CD8-positive, alpha-beta memory T cell (primary cell): Measurements from ENCODE around the gene SPDYE4. TPM values are rescaled to one million over a fixed set of nuclear protein-coding genes. Genes with fewer than 3 reads are reported as not detected.
A peak's percentile ranks its signal among the peaks of the same experiment; 100 is the strongest.

Experiments used
- CTCF ChIA-PET: fragments of 350-600 bp; sonication (Branson Sonifier 250); formaldehyde crosslinking; loops from one replicate; lab custom pipeline; 2021; ENCODE audit warnings: antibody characterized with exemption; lab: Charles Lee
- POLR2A ChIA-PET: fragments of 350-600 bp; sonication (Branson Sonifier 250); formaldehyde crosslinking; loops from one replicate; lab custom pipeline; 2021; ENCODE audit warnings: antibody characterized with exemption; lab: Charles Lee
- DNase-seq, 5 donors: peaks; one replicate each; pipeline versions ENCODE4 v3.0.0 to v3.0.0-alpha.2; 2020 to 2022; ENCODE audit warnings: mixed read lengths in 1 of 5
- H3K27ac ChIP-seq: one replicate; pipeline ENCODE4 v1.7.0; 2013; ENCODE audit warnings: low read depth, mild to moderate bottlenecking, low read length, moderate library complexity
- H3K27me3 ChIP-seq: 2 replicates; pipeline ENCODE4 v1.7.0; 2013; ENCODE audit warnings: low read length, mild to moderate bottlenecking; ENCODE audit not compliant: insufficient read depth, poor library complexity, severe bottlenecking
- H3K36me3 ChIP-seq: 2 replicates; pipeline ENCODE4 v1.7.0; 2013; ENCODE audit warnings: mild to moderate bottlenecking, low read length, moderate library complexity; ENCODE audit not compliant: insufficient read depth
- H3K4me1 ChIP-seq: 2 replicates; pipeline ENCODE4 v1.7.0; 2013; ENCODE audit warnings: mild to moderate bottlenecking, low read length, moderate library complexity; ENCODE audit not compliant: insufficient read depth
- H3K4me3 ChIP-seq: 2 replicates; pipeline ENCODE4 v1.7.0; 2013; ENCODE audit warnings: mild to moderate bottlenecking, low read length
- H3K9me3 ChIP-seq: 2 replicates; pipeline ENCODE4 v1.7.0; 2013; ENCODE audit warnings: mild to moderate bottlenecking, low read length
- H3K27ac Mint-ChIP-seq, 8 donors: one replicate each; pipeline ENCODE4 v1.8.0; 2020 to 2021; ENCODE audit warnings: mixed read lengths in 8 of 8, mild to moderate bottlenecking in 6 of 8, inconsistent platforms in 3 of 8, moderate library complexity in 3 of 8
- H3K27me3 Mint-ChIP-seq, 2 donors: one replicate each; pipeline ENCODE4 v1.8.0; 2020 to 2021; ENCODE audit warnings: mixed read lengths in 2 of 2, mild to moderate bottlenecking in 1 of 2, moderate library complexity in 1 of 2
- H3K36me3 Mint-ChIP-seq, 3 donors: one replicate each; pipeline ENCODE4 v1.8.0; 2020 to 2021; ENCODE audit warnings: mixed read lengths in 3 of 3, inconsistent platforms in 1 of 3, mild to moderate bottlenecking in 1 of 3
- H3K4me1 Mint-ChIP-seq, 3 donors: one replicate each; pipeline ENCODE4 v1.8.0; 2020 to 2021; ENCODE audit warnings: mixed read lengths in 3 of 3, inconsistent platforms in 1 of 3, mild to moderate bottlenecking in 1 of 3
- H3K4me3 Mint-ChIP-seq, 7 donors: one replicate each; pipeline ENCODE4 v1.8.0; 2020 to 2021; ENCODE audit warnings: mixed read lengths in 7 of 7, mild to moderate bottlenecking in 6 of 7, moderate library complexity in 4 of 7, inconsistent platforms in 2 of 7
- H3K9me3 Mint-ChIP-seq, 5 donors: one replicate each; pipeline ENCODE4 v1.8.0; 2020 to 2022; ENCODE audit warnings: mixed read lengths in 5 of 5, mild to moderate bottlenecking in 3 of 5, moderate library complexity in 2 of 5, inconsistent platforms in 1 of 5
- polyA plus RNA-seq: library from polyadenylated mRNA; unstranded; fragments of 300-500 nt; fragmentation: Illumina TruSeq; gene quantifications from one replicate; pipeline ENCODE4 v1.2.3, GENCODE V29; 2021
- total RNA-seq, 2 experiments: library from RNA; stranded (reverse); gene quantifications; one replicate each; pipeline ENCODE4 v1.2.3, GENCODE V29; 2021

SPDYE4 gene
- total and polyA plus RNA-seq, 3 experiments from 2014 or later, result not detected

- Mint-ChIP-seq H3K36me3 (peaks cover 0 to 6% (median 4%) of the 10 kb centered on the region in 3 donors), H3K4me1 (no peaks in the 10 kb centered on the region), H3K9me3 (peaks cover 2 to 9% (median 8%) of the 10 kb centered on the region in 5 donors), H3K4me3 (no peak overlapping the region), H3K27me3 (peaks cover 2 to 9% of the 10 kb centered on the region in 2 donors), H3K27ac (no peak overlapping the region)
- CTCF ChIA-PET, result no interaction called here
- no peak for DNase-seq
- no peaks in the 10 kb centered on the region for H3K4me1 ChIP-seq
- H3K36me3 ChIP-seq, result no peaks in the 10 kb centered on the region
- no peaks in the 10 kb centered on the region for H3K27me3 ChIP-seq
- H3K9me3 ChIP-seq, result no peaks in the 10 kb centered on the region
- POLR2A ChIA-PET, result no interaction called here
- no peak overlapping the region for H3K4me3 ChIP-seq
- H3K27ac ChIP-seq, result no peak overlapping the region
These were observed 33.5 kb upstream of the SPDYE4 start for GRCh38 chr17:8791910-8792270.

- H3K4me1 Mint-ChIP-seq, result no peaks in the 10 kb centered on the region
These were observed 33.0 kb upstream of the SPDYE4 start for GRCh38 chr17:8791248-8791909.

GRCh38 chr17:8789743-8790142, 31.4 kb upstream of the SPDYE4 start:
- no peak overlapping the region for H3K4me3 ChIP-seq
- CTCF ChIA-PET, result no interaction called here
- H3K4me1 ChIP-seq, result no peaks in the 10 kb centered on the region
- H3K27ac Mint-ChIP-seq, result no peak overlapping the region
- peaks cover 2 to 9% (median 8%) of the 10 kb centered on the region in 5 donors for H3K9me3 Mint-ChIP-seq
- peaks cover 0 to 6% (median 4%) of the 10 kb centered on the region in 3 donors for H3K36me3 Mint-ChIP-seq
- DNase-seq, result no peak
- no peaks in the 10 kb centered on the region for H3K9me3 ChIP-seq
- no peaks in the 10 kb centered on the region for H3K36me3 ChIP-seq
- no peak overlapping the region for H3K27ac ChIP-seq
- POLR2A ChIA-PET, result no interaction called here
- H3K27me3 Mint-ChIP-seq, result peaks cover 2 to 5% of the 10 kb centered on the region in 2 donors
- peaks cover 0 to 2% (median 0%) of the 10 kb centered on the region in 3 donors for H3K4me1 Mint-ChIP-seq
- H3K4me3 Mint-ChIP-seq, result no peak overlapping the region
- no peaks in the 10 kb centered on the region for H3K27me3 ChIP-seq

More at GRCh38 chr17:8791248-8791909, 33.0 kb upstream of the SPDYE4 start:
- no peaks in the 10 kb centered on the region for H3K9me3 ChIP-seq
- Mint-ChIP-seq H3K9me3 (peaks cover 2 to 9% (median 8%) of the 10 kb centered on the region in 5 donors), H3K27ac (no peak overlapping the region), H3K4me3 (peak overlapping the region in 1 of 7 donors; percentile 13), H3K27me3 (peaks cover 2 to 9% of the 10 kb centered on the region in 2 donors), H3K36me3 (peaks cover 0 to 6% (median 4%) of the 10 kb centered on the region in 3 donors)
- DNase-seq, result no peak
- no peak overlapping the region for H3K4me3 ChIP-seq
- H3K4me1 ChIP-seq, result no peaks in the 10 kb centered on the region
- no peak overlapping the region for H3K27ac ChIP-seq
- H3K27me3 ChIP-seq, result no peaks in the 10 kb centered on the region
- no peaks in the 10 kb centered on the region for H3K36me3 ChIP-seq
- ChIA-PET CTCF (no interaction called here), POLR2A (no interaction called here)

- H3K4me3 Mint-ChIP-seq, result no peak overlapping the region
- Histone ChIP-seq H3K4me1 (no peaks in the 10 kb centered on the region), H3K4me3 (no peak overlapping the region), H3K27me3 (no peaks in the 10 kb centered on the region), H3K36me3 (no peaks in the 10 kb centered on the region), H3K9me3 (no peaks in the 10 kb centered on the region), H3K27ac (no peak overlapping the region)
- H3K4me1 Mint-ChIP-seq, result peaks cover 0 to 2% (median 0%) of the 10 kb centered on the region in 3 donors
- H3K9me3 Mint-ChIP-seq, result peaks cover 2 to 9% (median 8%) of the 10 kb centered on the region in 5 donors
- ChIA-PET CTCF (no interaction called here), POLR2A (no interaction called here)
- no peak for DNase-seq
- H3K27me3 Mint-ChIP-seq, result peaks cover 2 to 5% of the 10 kb centered on the region in 2 donors
- peaks cover 0 to 6% (median 4%) of the 10 kb centered on the region in 3 donors for H3K36me3 Mint-ChIP-seq
- H3K27ac Mint-ChIP-seq, result no peak overlapping the region
These were observed 30.7 kb upstream of the SPDYE4 start for GRCh38 chr17:8788998-8789397.

- no peaks in the 10 kb centered on the region for H3K4me1 ChIP-seq
- Mint-ChIP-seq H3K4me3 (no peak overlapping the region), H3K9me3 (no peaks in the 10 kb centered on the region), H3K27me3 (peaks cover 0 to 2% of the 10 kb centered on the region in 2 donors), H3K27ac (no peak overlapping the region), H3K4me1 (peaks cover 0 to 2% (median 0%) of the 10 kb centered on the region in 3 donors), H3K36me3 (no peaks in the 10 kb centered on the region)
- no peaks in the 10 kb centered on the region for H3K27me3 ChIP-seq
- H3K27ac ChIP-seq, result no peak overlapping the region
- H3K36me3 ChIP-seq, result no peaks in the 10 kb centered on the region
- DNase-seq, result peak; percentile 19 to 59 (median 46)
- no peak overlapping the region for H3K4me3 ChIP-seq
- ChIA-PET CTCF (interaction anchor here (0.9 to 2.8 kb wide), 13 partner anchors 9 to 402 kb away, joined by 3 to 15 read pairs (median 4); partner anchors contain the start of gene MFSD6L), POLR2A (no interaction called here)
- H3K9me3 ChIP-seq, result no peaks in the 10 kb centered on the region
These were observed 27.4 kb upstream of the SPDYE4 start for GRCh38 chr17:8785547-8786413.

- ChIA-PET POLR2A (no interaction called here), CTCF (interaction anchor here (1.0 to 1.5 kb wide), 2 partner anchors 11 to 216 kb away, joined by 4 read pairs; no protein-coding TSS in a partner anchor)
- H3K27ac Mint-ChIP-seq, result no peak overlapping the region
- H3K4me3 Mint-ChIP-seq, result no peak overlapping the region
- Histone ChIP-seq H3K4me1 (no peaks in the 10 kb centered on the region), H3K27ac (no peak overlapping the region), H3K36me3 (no peaks in the 10 kb centered on the region), H3K9me3 (no peaks in the 10 kb centered on the region), H3K27me3 (no peaks in the 10 kb centered on the region), H3K4me3 (no peak overlapping the region)
- DNase-seq, result no peak
- H3K4me1 Mint-ChIP-seq, result peaks cover 0 to 2% (median 0%) of the 10 kb centered on the region in 3 donors
- peaks cover 3% of the 10 kb centered on the region in 2 donors for H3K27me3 Mint-ChIP-seq
- H3K9me3 Mint-ChIP-seq, result no peaks in the 10 kb centered on the region
- H3K36me3 Mint-ChIP-seq, result peaks cover 0 to 3% (median under 1%) of the 10 kb centered on the region in 3 donors
These were observed 23.8 kb upstream of the SPDYE4 start for GRCh38 chr17:8782176-8782575.

GRCh38 chr17:8781776-8782175, 23.4 kb upstream of the SPDYE4 start:
- Mint-ChIP-seq H3K4me3 (no peak overlapping the region), H3K27ac (peak overlapping the region in 2 of 8 donors; percentile 17 to 83), H3K27me3 (peaks cover 3% of the 10 kb centered on the region in 2 donors), H3K36me3 (peaks cover 0 to 5% (median 2%) of the 10 kb centered on the region in 3 donors), H3K4me1 (peaks cover 0 to 2% (median 0%) of the 10 kb centered on the region in 3 donors), H3K9me3 (no peaks in the 10 kb centered on the region)
- Histone ChIP-seq H3K27ac (no peak overlapping the region), H3K4me3 (no peak overlapping the region), H3K36me3 (no peaks in the 10 kb centered on the region), H3K27me3 (peaks cover 1% of the 10 kb centered on the region), H3K9me3 (no peaks in the 10 kb centered on the region), H3K4me1 (no peaks in the 10 kb centered on the region)
- DNase-seq, result no peak
- ChIA-PET POLR2A (no interaction called here), CTCF (interaction anchor here (1.5 kb wide), 1 partner anchor 216 kb away, joined by 4 read pairs; no protein-coding TSS in a partner anchor)
